Activated CD4-positive, alpha-beta T cell treated with anti-CD3 and anti-CD28 coated beads, Interleukin-2, amount 50 U/mL, for 16 hours (primary cell): Measurements from ENCODE around the gene R3HDML.
"Not testable (repeated sequence)": the region's sequence is repeated elsewhere in the genome, so short reads cannot be mapped to it uniquely, and the experiment has no call there.

Source experiments
- DNase-seq: peaks from one replicate; pipeline ENCODE4 v3.0.0-alpha.2; 2020

Gene R3HDML

DNA sequence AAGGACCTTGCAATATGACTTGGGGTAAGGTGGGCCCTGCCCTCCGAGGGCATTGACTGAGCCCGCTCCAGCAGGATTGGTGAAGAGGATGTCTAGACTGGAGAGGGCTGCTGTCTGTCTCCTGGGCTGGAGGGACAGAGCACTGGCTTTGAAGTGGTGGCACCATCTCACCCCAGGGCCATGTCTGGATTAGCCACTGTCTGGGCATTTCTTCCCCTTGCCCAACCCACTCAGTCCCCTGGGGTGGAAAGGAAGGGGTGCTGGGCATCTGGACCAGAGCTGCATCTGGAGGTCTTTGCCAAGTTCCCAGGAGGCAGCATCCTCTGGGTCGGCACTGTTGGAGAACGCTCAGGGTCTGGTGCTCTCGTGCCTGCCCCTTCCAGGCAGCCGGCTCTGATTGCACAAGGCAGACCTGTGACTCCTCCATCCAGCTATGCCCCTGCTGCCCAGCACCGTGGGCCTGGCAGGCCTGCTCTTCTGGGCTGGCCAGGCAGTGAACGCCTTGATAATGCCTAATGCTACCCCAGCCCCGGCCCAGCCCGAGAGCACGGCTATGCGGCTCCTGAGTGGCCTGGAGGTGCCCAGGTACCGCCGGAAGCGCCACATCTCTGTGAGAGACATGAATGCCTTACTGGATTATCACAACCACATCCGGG, at the start of gene R3HDML:
Gene R3HDML (plus strand): TSS at position 319 of the 656 bp plus-strand sequence. CDS start 115 bp downstream, at position 434.
- DNase-seq = no peak

GRCh38 chr20:44287272-44288097, 49.4 kb upstream of the R3HDML start:
- no peak for DNase-seq

DNA sequence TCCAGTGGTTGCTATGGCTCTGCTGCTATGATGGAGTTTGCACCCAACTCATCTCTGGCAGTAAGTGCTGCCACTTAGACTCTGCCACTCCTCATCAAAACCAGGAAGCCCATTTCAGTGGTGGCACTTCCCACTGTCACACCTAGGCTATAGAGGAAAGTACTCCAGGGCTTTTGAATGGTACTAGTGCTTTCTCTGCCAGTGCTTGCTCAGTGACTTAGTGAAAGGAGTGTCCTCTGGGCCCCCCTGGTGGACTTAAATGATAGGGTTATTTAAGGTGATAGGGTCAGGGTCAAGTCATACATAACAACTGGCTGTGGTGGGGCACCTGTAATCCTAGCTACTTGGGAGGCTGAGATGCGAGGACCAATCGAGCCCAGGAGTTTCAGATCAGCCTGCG, 48.6 kb upstream of the R3HDML start:
- DNase-seq = no peak

DNA sequence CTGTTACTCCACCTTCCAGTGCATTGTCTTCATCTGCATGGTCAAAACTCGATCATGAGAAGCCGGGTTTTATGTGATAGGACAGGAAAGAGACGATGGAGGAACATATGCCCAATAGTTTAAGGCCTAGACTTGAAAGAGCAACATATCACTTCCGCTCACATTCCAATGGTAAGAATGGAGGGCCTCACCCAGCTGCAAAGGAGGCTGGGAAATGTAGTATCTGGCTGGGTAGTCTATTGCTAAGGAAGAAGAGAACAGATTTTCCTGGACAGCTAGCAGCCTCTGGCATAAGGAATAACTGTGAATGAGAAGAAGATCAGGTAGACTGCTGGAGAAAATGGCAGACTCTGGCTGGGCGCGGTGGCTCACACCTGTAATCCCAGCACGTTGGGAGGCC, 45.1 kb upstream of the R3HDML start:
- no peak for DNase-seq

- DNase-seq = no peak
These were observed 40.8 kb upstream of the R3HDML start for GRCh38 chr20:44296011-44296410.

GRCh38 chr20:44297721-44298120, 39.1 kb upstream of the R3HDML start:
- no peak for DNase-seq

DNA sequence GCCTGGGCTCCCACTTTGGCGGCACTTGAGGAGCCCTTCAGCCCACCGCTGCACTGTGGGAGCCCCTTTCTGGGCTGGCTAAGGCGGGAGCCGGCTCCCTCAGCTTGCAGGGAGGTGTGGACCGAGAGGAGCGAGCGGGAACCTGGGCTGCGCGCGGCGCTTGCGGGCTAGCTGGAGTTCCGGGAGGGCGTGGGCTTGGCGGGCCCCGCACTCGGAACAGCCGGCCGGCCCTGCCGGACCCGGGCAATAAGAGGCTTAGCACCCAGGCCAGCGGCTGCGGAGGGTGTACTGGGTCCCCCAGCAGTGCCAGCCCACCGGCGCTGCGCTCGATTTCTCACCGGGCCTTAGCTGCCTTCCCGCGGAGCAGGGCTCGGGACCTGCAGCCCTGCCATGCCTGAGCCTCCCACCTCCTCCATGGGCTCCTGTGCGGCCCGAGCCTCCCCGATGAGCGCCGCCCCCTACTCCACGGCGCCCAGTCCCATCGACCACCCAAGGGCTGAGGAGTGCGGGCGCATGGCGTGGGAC, 37.8 kb upstream of the R3HDML start:
- not testable (repeated sequence) for DNase-seq

DNA sequence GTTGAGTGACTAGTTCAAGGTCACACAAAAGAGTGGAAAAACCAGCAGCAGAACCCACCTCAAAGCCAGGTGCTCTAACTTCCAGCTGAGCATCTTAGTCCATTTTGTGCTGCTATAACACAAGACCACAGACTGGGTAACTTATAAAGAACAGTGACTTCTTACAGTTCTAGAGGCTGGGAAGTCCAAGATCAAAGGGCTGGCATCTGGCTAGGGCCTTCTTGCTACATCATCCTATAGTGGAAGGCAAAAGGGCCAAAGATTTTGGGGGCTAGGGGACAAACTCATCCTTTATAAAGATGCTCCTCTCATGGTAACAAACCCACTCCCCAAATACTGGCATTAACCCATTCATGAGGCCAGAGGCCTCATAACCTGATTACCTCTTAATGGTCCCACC, 35.6 kb upstream of the R3HDML start:
- no peak for DNase-seq

DNA sequence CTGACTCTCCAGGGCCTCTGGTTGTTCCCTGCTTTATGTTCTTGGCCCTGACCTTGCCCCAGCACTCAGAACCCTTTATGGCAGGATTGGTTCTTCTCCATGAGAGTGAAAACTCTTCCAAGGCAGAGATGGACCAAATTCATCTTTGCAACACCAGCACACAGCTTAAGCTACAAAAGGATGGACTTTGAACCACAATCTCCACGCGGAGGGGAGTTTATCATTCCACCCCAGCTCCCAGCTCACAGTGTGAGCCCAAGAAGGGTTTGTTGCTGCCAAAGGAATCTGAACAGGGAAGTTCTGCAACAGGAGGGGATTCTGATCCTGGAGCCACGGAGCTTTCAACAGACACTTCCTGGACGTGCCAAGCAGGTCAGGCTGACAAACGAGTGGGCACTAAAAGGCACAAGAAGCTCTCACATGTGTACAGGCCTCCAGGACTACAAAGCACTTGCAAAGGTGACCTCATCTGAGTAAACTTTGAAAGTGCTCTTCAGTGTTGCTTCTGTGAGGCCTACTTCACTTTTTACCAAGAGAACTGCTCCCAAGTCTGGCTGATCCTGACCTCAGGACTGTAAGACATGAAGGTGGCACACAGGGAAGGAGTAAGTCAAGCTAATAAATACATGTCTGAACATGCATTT, 34.7 kb upstream of the R3HDML start:
- no peak for DNase-seq

DNA sequence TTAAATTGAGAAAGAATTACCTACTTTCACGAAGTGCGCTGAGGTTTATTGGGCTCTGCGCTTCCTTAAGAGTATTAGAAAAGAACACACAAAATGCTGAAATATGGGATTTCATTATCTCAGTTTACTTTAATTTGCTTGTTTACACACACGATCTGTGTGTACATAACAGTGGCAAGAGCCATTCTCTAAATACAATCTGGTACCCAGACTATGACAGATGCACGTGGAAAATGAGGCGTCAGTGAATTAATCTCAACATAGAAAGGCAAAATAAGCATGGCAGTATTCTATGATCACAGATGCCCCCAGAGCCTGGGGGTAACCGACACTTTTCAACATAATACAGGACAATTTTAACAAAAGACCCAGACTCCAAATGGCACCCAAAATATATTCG, 34.1 kb upstream of the R3HDML start:
- no peak for DNase-seq

- DNase-seq = no peak
These were observed 32.5 kb upstream of the R3HDML start for GRCh38 chr20:44304383-44304782.

DNA sequence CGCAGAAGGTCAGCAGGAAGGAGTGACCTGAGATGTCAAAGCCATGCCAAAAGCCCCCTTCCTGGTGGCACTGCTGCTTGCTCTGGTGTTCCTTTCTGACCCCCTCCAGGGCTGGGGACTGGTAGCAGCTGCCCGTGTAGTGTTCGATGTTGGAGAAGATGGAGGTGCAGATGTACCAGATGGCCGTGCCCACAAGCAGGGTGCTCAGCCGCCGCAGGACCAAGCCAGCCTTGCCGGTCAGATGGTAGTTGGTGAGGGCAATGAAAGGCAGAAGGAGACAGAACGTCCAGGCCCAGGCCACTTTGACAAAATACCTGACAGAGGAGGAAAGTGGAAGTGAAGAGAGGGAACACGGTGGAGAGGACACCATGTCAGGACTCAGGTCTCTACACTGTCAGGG, 29.9 kb upstream of the R3HDML start:
- no peak for DNase-seq

- peak; percentile 2 for DNase-seq
These were observed 26.8 kb upstream of the R3HDML start for GRCh38 chr20:44309763-44310663.

GRCh38 chr20:44310664-44311639, 25.9 kb upstream of the R3HDML start, which contains the start of gene FITM2:
Gene FITM2 (minus strand): TSS chr20:44311202. CDS start chr20:44311148, 54 bp downstream.
- DNase-seq = peak; percentile 98

GRCh38 chr20:44314870-44315269, 22.0 kb upstream of the R3HDML start:
- DNase-seq = no peak

DNA sequence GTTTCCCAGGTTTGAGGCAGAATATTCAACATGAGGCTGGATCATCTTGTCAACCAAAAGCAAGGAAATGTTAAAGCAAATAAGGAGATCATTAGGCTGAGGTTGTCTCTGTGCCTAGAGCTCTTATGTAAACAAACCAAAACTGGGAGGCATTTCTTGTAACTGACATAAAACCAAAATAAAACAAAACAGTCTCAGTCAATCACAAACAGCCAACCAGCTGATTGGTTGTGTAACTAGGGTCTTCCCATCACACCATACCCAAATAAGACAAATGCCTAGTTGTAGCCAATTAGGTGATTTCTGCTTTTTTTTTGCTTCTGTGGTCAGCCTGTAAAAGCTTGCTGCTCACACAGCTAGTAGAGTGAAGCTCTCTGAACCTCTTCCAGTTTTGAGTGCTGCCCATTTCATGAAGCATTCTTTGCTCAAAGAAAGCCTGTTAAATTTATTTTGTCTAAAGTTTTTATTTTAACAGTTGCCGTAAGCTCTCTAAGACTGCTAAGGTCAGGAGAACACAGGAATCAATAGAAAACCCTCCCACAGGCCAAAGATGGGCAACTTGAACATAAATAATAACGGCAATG, 16.9 kb upstream of the R3HDML start:
- no peak for DNase-seq

- DNase-seq = no peak
These were observed 12.5 kb upstream of the R3HDML start for GRCh38 chr20:44324343-44324742.

GRCh38 chr20:44326391-44327159, 10.3 kb upstream of the R3HDML start:
- no peak for DNase-seq

GRCh38 chr20:44327748-44328147, 9.1 kb upstream of the R3HDML start:
- DNase-seq = not testable (repeated sequence)

GRCh38 chr20:44328428-44328827, 8.4 kb upstream of the R3HDML start:
- DNase-seq = no peak
